HCT116 (cell line): ENCODE measurements around the gene SECISBP2. TPM values are rescaled to one million over a fixed set of nuclear protein-coding genes. Genes with fewer than 3 reads are reported as not detected.

Experiments
- ATAC-seq: fragments of 200-7000 bp; cut with Tn5 transposase; 2 replicates; pipeline ENCODE4 v1.9.1; 2020; ENCODE audit warnings: mild to moderate bottlenecking, moderate library complexity
- BruUV-seq: library from RNA; stranded (reverse); fragments of 400-500 nt; replicated peaks from 2 replicates; lab custom pipeline; 2021; lab: Mats Ljungman, UMichigan
- CTCF ChIA-PET: fragments of 300-600 bp; sonication (Branson Sonifier 250); formaldehyde crosslinking; loops from one replicate; lab custom pipeline; 2021; ENCODE audit warnings: antibody characterized with exemption; lab: Charles Lee
- POLR2A ChIA-PET: fragments of 300-600, 350-600 bp; sonication (Branson Sonifier 250); formaldehyde crosslinking; loops from one replicate; lab custom pipeline; 2021; ENCODE audit warnings: antibody characterized with exemption; lab: Charles Lee
- RAD21 ChIA-PET, 2 experiments: fragments of 300-600 bp; sonication (Branson Sonifier 250); formaldehyde crosslinking; loops; one replicate each; lab custom pipeline; 2023; ENCODE audit warnings: low total read pairs in 2 of 2; ENCODE audit not compliant: uncharacterized antibody in 2 of 2, unreplicated experiment in 2 of 2, low non-redundant PET in 1 of 2; lab: Charles Lee
- DNase-seq: peaks from one replicate; pipeline ENCODE4 v3.0.0-alpha.2; 2010; ENCODE audit warnings: low read depth, low spot score
- H2AFZ ChIP-seq: fragments of 200-600 bp; shearing (Covaris generic), sonication (generic); 2 replicates; pipeline ENCODE4 v1.6.1; 2017; ENCODE audit warnings: low read depth, mixed run types, mixed read lengths, antibody characterized with exemption, low read length; ENCODE audit not compliant: poor library complexity, severe bottlenecking
- H3K27ac ChIP-seq: 2 replicates; pipeline ENCODE4 v1.5.1; 2012; ENCODE audit warnings: low read depth, low read length
- H3K27me3 ChIP-seq: fragments of 200-600 bp; sonication (generic); 2 replicates; pipeline ENCODE4 v1.6.1; 2016; ENCODE audit warnings: mixed run types, low read length, mixed read lengths; ENCODE audit not compliant: insufficient read depth
- H3K36me3 ChIP-seq, 2 experiments: fragments of 200-500 bp in 1 of 2; fragments of 200-600 bp in 1 of 2; sonication (Bioruptor generic) in 1 of 2; sonication (generic) in 1 of 2; 2 replicates each; pipeline versions ENCODE4 v1.5.1 to v1.6.1; 2014 to 2016; ENCODE audit warnings: low read length in 2 of 2, inconsistent platforms in 1 of 2, mixed read lengths in 1 of 2, mixed run types in 1 of 2; ENCODE audit not compliant: insufficient read depth in 2 of 2, control insufficient read depth in 1 of 2
- H3K4me1 ChIP-seq, 2 experiments: fragments of 200-600 bp in 1 of 2; sonication (generic) in 1 of 2; 2 replicates each; pipeline versions ENCODE4 v1.5.1 to v1.6.1; 2012 to 2017; ENCODE audit warnings: low read length in 2 of 2, inconsistent platforms in 1 of 2, mild to moderate bottlenecking in 1 of 2, mixed read lengths in 1 of 2, mixed run types in 1 of 2, moderate library complexity in 1 of 2; ENCODE audit not compliant: insufficient read depth in 2 of 2, control insufficient read depth in 1 of 2
- H3K4me2 ChIP-seq: fragments of 200-600 bp; sonication (generic); 2 replicates; pipeline ENCODE4 v1.6.1; 2017; ENCODE audit warnings: mixed run types, low read length, mixed read lengths
- H3K4me3 ChIP-seq, 2 experiments: fragments of 200-600 bp in 1 of 2; sonication (generic) in 1 of 2; replicated peaks in 1 of 2; 2 replicates each; pipeline ENCODE4 v1.5.1; 2011 to 2016; ENCODE audit warnings: low read length in 2 of 2, control low read depth in 1 of 2, low read depth in 1 of 2, mild to moderate bottlenecking in 1 of 2, mixed read lengths in 1 of 2, mixed run types in 1 of 2
- H3K79me2 ChIP-seq: fragments of 200-600 bp; sonication (generic); 2 replicates; pipeline ENCODE4 v1.6.1; 2017; ENCODE audit warnings: mild to moderate bottlenecking, mixed run types, low read length, moderate library complexity, mixed read lengths; ENCODE audit not compliant: insufficient read depth
- H3K9ac ChIP-seq: fragments of 200-600 bp; sonication (generic); 2 replicates; pipeline ENCODE4 v1.6.1; 2016; ENCODE audit warnings: low read length, mixed read lengths
- H3K9me2 ChIP-seq: fragments of 200-600 bp; sonication (generic), shearing (Covaris generic); 2 replicates; pipeline ENCODE4 v1.6.1; 2017; ENCODE audit warnings: mixed run types, mild to moderate bottlenecking, moderate library complexity; ENCODE audit not compliant: insufficient read depth
- H3K9me3 ChIP-seq, 2 experiments: fragments of 200-500 bp in 1 of 2; fragments of 200-600 bp in 1 of 2; sonication (Bioruptor generic) in 1 of 2; sonication (generic) in 1 of 2; 2 replicates each; pipeline ENCODE4 v1.6.1; 2014 to 2017; ENCODE audit warnings: low read length in 2 of 2, mixed read lengths in 2 of 2, inconsistent platforms in 1 of 2, low read depth in 1 of 2, mild to moderate bottlenecking in 1 of 2, mixed run types in 1 of 2, moderate library complexity in 1 of 2; ENCODE audit not compliant: control insufficient read depth in 1 of 2, insufficient read depth in 1 of 2
- H4K20me1 ChIP-seq: fragments of 200-600 bp; sonication (generic), shearing (Covaris generic); 2 replicates; pipeline ENCODE4 v1.6.1; 2017; ENCODE audit warnings: mixed run types, mild to moderate bottlenecking, moderate library complexity; ENCODE audit not compliant: insufficient read depth
- ATF3 ChIP-seq: IDR thresholded peaks from 2 replicates; pipeline ENCODE4 v1.6.1; 2012
- CBX3 ChIP-seq: IDR thresholded peaks from 2 replicates; pipeline ENCODE4 v1.6.1; 2012; ENCODE audit warnings: low read depth
- CEBPB ChIP-seq: IDR thresholded peaks from 2 replicates; pipeline ENCODE4 v1.6.1; 2012; ENCODE audit warnings: low read depth
- CTCF ChIP-seq, 3 experiments: fragments of 200-600 bp in 1 of 3; sonication (generic) in 1 of 3; IDR thresholded peaks in 2 of 3; conservative IDR thresholded peaks in 1 of 3; 2 replicates each; pipeline ENCODE4 v1.5.1; 2012 to 2017; ENCODE audit warnings: low read depth in 2 of 3, low read length in 2 of 3, antibody characterized with exemption in 1 of 3, borderline replicate concordance in 1 of 3, control low read depth in 1 of 3, mild to moderate bottlenecking in 1 of 3, mixed read lengths in 1 of 3, mixed run types in 1 of 3, moderate library complexity in 1 of 3; ENCODE audit not compliant: insufficient read depth in 1 of 3
- EGR1 ChIP-seq: IDR thresholded peaks from 2 replicates; pipeline ENCODE4 v1.6.1; 2012; ENCODE audit warnings: low read depth
- EZH2 ChIP-seq: fragments of 200-600 bp; sonication (generic); IDR thresholded peaks from 2 replicates; pipeline ENCODE4 v1.6.1; 2017; ENCODE audit warnings: antibody characterized with exemption, mixed run types
- EZH2phosphoT487 ChIP-seq: fragments of 200-600 bp; IDR thresholded peaks from 2 replicates; pipeline ENCODE4 v1.6.1; 2018; ENCODE audit warnings: antibody characterized with exemption, borderline replicate concordance
- FOSL1 ChIP-seq: IDR thresholded peaks from 2 replicates; pipeline ENCODE4 v1.6.1; 2012; ENCODE audit warnings: low read depth
- MAX ChIP-seq: IDR thresholded peaks from 2 replicates; pipeline ENCODE4 v1.6.1; 2012
- POLR2A ChIP-seq: IDR thresholded peaks from 2 replicates; pipeline ENCODE4 v1.7.0; 2011; ENCODE audit warnings: borderline replicate concordance; ENCODE audit not compliant: insufficient read depth, insufficient read length; ENCODE audit errors: extremely low read depth
- POLR2AphosphoS5 ChIP-seq: IDR thresholded peaks from 2 replicates; pipeline ENCODE4 v1.6.1; 2011; ENCODE audit warnings: mild to moderate bottlenecking, low read depth, low read length, moderate library complexity
- RAD21 ChIP-seq: IDR thresholded peaks from 2 replicates; pipeline ENCODE4 v1.6.1; 2012; ENCODE audit warnings: low read depth, mild to moderate bottlenecking
- REST ChIP-seq: IDR thresholded peaks from 2 replicates; pipeline ENCODE4 v1.6.1; 2012; ENCODE audit warnings: low read depth
- SP1 ChIP-seq: IDR thresholded peaks from 2 replicates; pipeline ENCODE4 v1.6.1; 2012; ENCODE audit warnings: low read depth
- SRF ChIP-seq: IDR thresholded peaks from 2 replicates; pipeline ENCODE4 v1.6.1; 2012; ENCODE audit warnings: low read depth
- TCF7L2 ChIP-seq: IDR thresholded peaks from 2 replicates; pipeline ENCODE4 v1.7.0; 2011; ENCODE audit warnings: borderline replicate concordance, inconsistent platforms; ENCODE audit not compliant: insufficient read depth, insufficient read length; ENCODE audit errors: extremely low read depth
- ZNF274 ChIP-seq: fragments of 200-500 bp; sonication (Bioruptor generic); IDR thresholded peaks from 2 replicates; pipeline ENCODE4 v1.6.1; 2014; ENCODE audit warnings: mild to moderate bottlenecking, low read depth, low read length, inconsistent platforms
- intact Hi-C: fragments of 100-400 bp; cut with micrococcal nuclease; formaldehyde crosslinking; loops from 2 replicates; pipeline ENCODE4 v1.10.0; 2022
- total RNA-seq: library from RNA; stranded (reverse); gene quantifications from one replicate; pipeline ENCODE4 v1.2.1, GENCODE V29; 2021; ENCODE audit not compliant: unreplicated experiment

The SECISBP2 gene
- total RNA-seq, 1 experiment from 2014 or later, result 41.6 TPM

- no peak overlapping the region for H3K9ac ChIP-seq
- ChIA-PET POLR2A (no interaction called here), CTCF (no interaction called here), RAD21 (no interaction called here)
- no peak overlapping the region for H3K4me2 ChIP-seq
- intact Hi-C loops, result no loop called here
- H3K36me3 ChIP-seq, result peaks cover 0 to 3% of the 10 kb centered on the region in 2 experiments; a peak in 2 of 4 replicates
- ATAC-seq (no peak), DNase-seq (no peak)
- H3K9me3 ChIP-seq, result no peaks in the 10 kb centered on the region
- H3K79me2 ChIP-seq, result no peaks in the 10 kb centered on the region
- H3K4me3 ChIP-seq, result no peak overlapping the region
- H3K27ac ChIP-seq, result no peak overlapping the region
- no peaks in the 10 kb centered on the region for H4K20me1 ChIP-seq
- no peak for TF ChIP-seq POLR2A
- TF ChIP-seq TCF7L2, result no peak
- no peak for TF ChIP-seq CEBPB
- TF ChIP-seq SRF, result no peak
- no peak for TF ChIP-seq FOSL1
- TF ChIP-seq CBX3, result no peak
- no peak for TF ChIP-seq ZNF274
- TF ChIP-seq EGR1, result no peak
- TF ChIP-seq SP1, result no peak
- no peak for TF ChIP-seq CTCF (IDR thresholded peaks at IDR 0.05 in 2 of 3, conservative IDR thresholded peaks at IDR 0.05 in 1 of 3; ENCODE audit: borderline replicate concordance in 1 of 3, insufficient read depth in 1 of 3, low read depth in 2 of 3, low read length in 2 of 3)
- no peak for TF ChIP-seq REST
- no peak for TF ChIP-seq POLR2AphosphoS5
- no peak for TF ChIP-seq RAD21
- no peak for TF ChIP-seq EZH2
- no peak for TF ChIP-seq MAX
- TF ChIP-seq EZH2phosphoT487, result no peak
- no peak for TF ChIP-seq ATF3
- H2AFZ ChIP-seq, result no peak overlapping the region
- no TSS peak for BruUV-seq
- no peaks in the 10 kb centered on the region for H3K27me3 ChIP-seq
- no peaks in the 10 kb centered on the region for H3K9me2 ChIP-seq
- H3K4me1 ChIP-seq, result no peaks in the 10 kb centered on the region
Observed at GRCh38 chr9:89376741-89377351, 58.5 kb downstream of the SECISBP2 start.
